ENCODE results near the gene COL4A1. TPM values are rescaled to one million over a fixed set of nuclear protein-coding genes. Genes with fewer than 3 reads are reported as not detected.

Gene COL4A1
- total and polyA plus RNA-seq, 2 of the 13 experiments (the other 11 are each of a cell fraction or from before 2014, with no cell fraction given): not detected

- TF ChIP-seq SNAPC4 (CRISPR knock-in tag; IDR thresholded peaks at IDR 0.05): no peak
- no peak for TF ChIP-seq HHEX (CRISPR knock-in tag; IDR thresholded peaks at IDR 0.05)
- no peak for TF ChIP-seq ZFP1 (CRISPR knock-in tag; IDR thresholded peaks at IDR 0.05)
- TF ChIP-seq PHF8 (CRISPR knock-in tag; IDR thresholded peaks at IDR 0.05): no peak
These were observed 43.6 kb upstream of the COL4A1 start (continued) for GRCh38 chr13:110350509-110350908.

GRCh38 chr13:110350049-110350448, 43.1 kb upstream of the COL4A1 start:
- H3K9ac ChIP-seq (ENCODE audit: insufficient read depth, low read depth, low read length): no peak overlapping the region
- no peak for ATAC-seq
- H2AFZ ChIP-seq (ENCODE audit: low read length): no peak overlapping the region
- H3K27ac ChIP-seq (ENCODE audit: extremely low read length, insufficient read depth, low read length): no peak overlapping the region
- in situ Hi-C loops (cut with HindIII; ENCODE audit: extremely low pct_ligation_motif_present, low pct_unique_long_range_greater_than_20kb) (no loop called here), intact Hi-C loops (cut with micrococcal nuclease; ENCODE audit: unreplicated experiment) (no loop called here)
- ChIA-PET POLR2A (no interaction called here), CTCF (ENCODE audit: low intra/inter-chr PET ratio, low total read pairs) (no interaction called here)
- BruUV-seq (replicated peaks): no TSS peak
- no peaks in the 10 kb centered on the region for H4K20me1 ChIP-seq (ENCODE audit: insufficient read depth, low read length)
- WGBS (ENCODE audit: low lambda C conversion rate): 0% methylated on average over 1 of the region's 1 CpG
- no peak for FAIRE-seq
- H3K4me1 ChIP-seq (ENCODE audit: insufficient read depth, low read length): no peaks in the 10 kb centered on the region
- H3K27me3 ChIP-seq (ENCODE audit: control insufficient read depth in 1 of 2, insufficient read depth in 2 of 2, low read length in 2 of 2): peaks cover 2 to 27% of the 10 kb centered on the region in 2 experiments; a peak in 2 of 5 replicates
- no peak for DNase-seq (ENCODE audit: low spot score)
- H3K4me3 ChIP-seq (replicated peaks in 1 of 3; ENCODE audit: insufficient read depth in 1 of 3, low read depth in 2 of 3, low read length in 3 of 3): no peak overlapping the region
- H3K36me3 ChIP-seq (replicated peaks in 1 of 2; ENCODE audit: control insufficient read depth in 1 of 2, insufficient read depth in 2 of 2, low read length in 2 of 2): no peaks in the 10 kb centered on the region
- no peaks in the 10 kb centered on the region for H3K79me2 ChIP-seq (ENCODE audit: insufficient read depth, low read length)
- H3K4me2 ChIP-seq (ENCODE audit: low read depth, low read length): no peak overlapping the region
- no peaks in the 10 kb centered on the region for H3K9me3 ChIP-seq (ENCODE audit: low read length)
- no peak for TF ChIP-seq ZNF331 (CRISPR knock-in tag; IDR thresholded peaks at IDR 0.05)
- TF ChIP-seq ZNF513 (CRISPR knock-in tag; conservative IDR thresholded peaks at IDR 0.05): no peak
- no peak for TF ChIP-seq ATF4 (CRISPR knock-in tag; IDR thresholded peaks at IDR 0.05)
- no peak for TF ChIP-seq ZNF597 (CRISPR knock-in tag; IDR thresholded peaks at IDR 0.05)
- no peak for TF ChIP-seq CBX5 (CRISPR knock-in tag; IDR thresholded peaks at IDR 0.05; ENCODE audit: borderline replicate concordance)
- TF ChIP-seq THYN1 (CRISPR knock-in tag; IDR thresholded peaks at IDR 0.05; ENCODE audit: borderline replicate concordance, low read depth): no peak
- no peak for TF ChIP-seq ZNF674 (CRISPR knock-in tag; IDR thresholded peaks at IDR 0.05; ENCODE audit: low read depth)
- TF ChIP-seq MAFG (CRISPR knock-in tag; IDR thresholded peaks at IDR 0.05): no peak
- TF ChIP-seq ZNF572 (CRISPR knock-in tag; IDR thresholded peaks at IDR 0.05): no peak
- TF ChIP-seq TEF (CRISPR knock-in tag; IDR thresholded peaks at IDR 0.05): no peak
- no peak for TF ChIP-seq PCBP1 (IDR thresholded peaks at IDR 0.05; ENCODE audit: borderline replicate concordance, low read depth, low read length)
